ENCODE results near the gene NSDHL.

GRCh38 chrX:152818356-152818755, 12.5 kb upstream of the NSDHL start:
- TF ChIP-seq BACH2 (CRISPR knock-in tag; IDR thresholded peaks at IDR 0.05; ENCODE audit: borderline replicate concordance) (no peak), PATZ1 (CRISPR knock-in tag; IDR thresholded peaks at IDR 0.05; ENCODE audit: borderline replicate concordance) (no peak), ISL1 (CRISPR knock-in tag; IDR thresholded peaks at IDR 0.05) (no peak), TSHZ2 (CRISPR knock-in tag; IDR thresholded peaks at IDR 0.05) (no peak), ZNF8 (CRISPR knock-in tag; IDR thresholded peaks at IDR 0.05) (no peak), ZFP30 (CRISPR knock-in tag; IDR thresholded peaks at IDR 0.05) (no peak), CREB5 (CRISPR knock-in tag; IDR thresholded peaks at IDR 0.05; ENCODE audit: low read depth) (no peak), ZNF70 (CRISPR knock-in tag; IDR thresholded peaks at IDR 0.05) (no peak), ARNTL (CRISPR knock-in tag; IDR thresholded peaks at IDR 0.05; ENCODE audit: borderline replicate concordance, low read depth) (no peak), ZC3H10 (CRISPR knock-in tag; IDR thresholded peaks at IDR 0.05) (no peak)

All from SK-N-SH treated with all-trans-retinoic acid at 6 μM for 48 hours (cell line).